Heart left ventricle (tissue), 16 donors: ENCODE data around the gene ABCA7. TPM values are rescaled to one million over a fixed set of nuclear protein-coding genes. Genes with fewer than 3 reads are reported as not detected.
A peak's percentile ranks its signal among the peaks of the same experiment; 100 is the strongest.

Experiments
- ATAC-seq, 4 donors: fragments of 200-7000 bp; cut with Tn5 transposase; one replicate each; pipeline ENCODE4 v1.9.1; 2020 to 2022; ENCODE audit warnings: moderate library complexity in 4 of 4, mild to moderate bottlenecking in 3 of 4, moderate number of reproducible peaks in 1 of 4
- DNase-seq, 5 donors: peaks; one replicate each; pipeline ENCODE4 v3.0.0-alpha.2; 2020
- H3K27ac ChIP-seq, 12 donors: fragments of 200-600 bp; sonication (generic) in 4 of 12; one replicate each; pipeline versions ENCODE4 v1.5.0 to v1.8.0; 2016 to 2022; ENCODE audit warnings: mild to moderate bottlenecking in 2 of 12
- H3K27me3 ChIP-seq, 9 donors: fragments of 200-600 bp; sonication (generic) in 2 of 9; one replicate each; pipeline versions ENCODE4 v1.5.1 to v1.8.0; 2016 to 2022; ENCODE audit warnings: mild to moderate bottlenecking in 3 of 9
- H3K36me3 ChIP-seq, 9 donors: fragments of 200-600 bp; sonication (generic) in 2 of 9; one replicate each; pipeline versions ENCODE4 v1.5.0 to v1.8.0; 2018 to 2022; ENCODE audit warnings: mild to moderate bottlenecking in 2 of 9
- H3K4me1 ChIP-seq, 12 donors: fragments of 200-600 bp; sonication (generic) in 4 of 12; one replicate each; pipeline versions ENCODE4 v1.5.0 to v1.8.0; 2016 to 2022; ENCODE audit warnings: mild to moderate bottlenecking in 3 of 12
- H3K4me3 ChIP-seq, 12 donors: fragments of 200-600 bp; sonication (generic) in 4 of 12; one replicate each; pipeline versions ENCODE4 v1.5.0 to v1.8.0; 2017 to 2022; ENCODE audit warnings: mild to moderate bottlenecking in 9 of 12, moderate library complexity in 4 of 12
- H3K9me3 ChIP-seq, 12 donors: fragments of 200-600 bp; sonication (generic) in 4 of 12; one replicate each; pipeline versions ENCODE4 v1.5.0 to v1.8.0; 2016 to 2022; ENCODE audit warnings: mild to moderate bottlenecking in 1 of 12
- CTCF ChIP-seq, 12 donors: fragments of 200-600 bp; sonication (generic) in 4 of 12; IDR thresholded peaks; one replicate each; pipeline versions ENCODE4 v1.5.0 to v1.8.0; 2018 to 2022; ENCODE audit warnings: antibody characterized with exemption in 12 of 12, mild to moderate bottlenecking in 5 of 12
- POLR2A ChIP-seq, 2 donors: fragments of 450-650 bp; IDR thresholded peaks; one replicate each; pipeline ENCODE4 v1.6.1; 2017; ENCODE audit warnings: antibody characterized with exemption in 2 of 2, mild to moderate bottlenecking in 2 of 2, moderate library complexity in 2 of 2
- WGBS, 4 donors: extraction: QIAGEN DNeasy Blood & Tissue Kit in 2 of 4; methylation state at CpG; one replicate each; pipeline versions ENCODE4 v1.1.5 to v1.1.7; 2013 to 2018; 5-methylcytosine and 5-hydroxymethylcytosine counted together
- intact Hi-C, 10 donors: fragments of 100-400 bp; cut with DNase I; formaldehyde crosslinking; loops; one replicate each; pipeline versions ENCODE4 v1.11.1 to v1.14.2; 2022
- polyA plus RNA-seq, 2 donors: library from polyadenylated mRNA; stranded (reverse); fragments of 200-250 nt; gene quantifications; one replicate each; pipeline ENCODE4 v1.2.3, GENCODE V29; 2013
- total RNA-seq, 9 donors: library from RNA; depleted of rRNA in 2 of 9; stranded (reverse); fragments of >200 nt in 2 of 9; fragmentation: NEBNext Ultra II Directional in 3 of 9; extraction: Animal tissue kit (Norgen Biotek cat#: 25700) in 3 of 9; gene quantifications; one replicate each; pipeline versions ENCODE4 v1.1.0 to v1.2.4, GENCODE V29; 2016 to 2023
- donor health status: ischemic (EF 13 %, LVEDD 7.1; RV severe dilation, severe dysfunction).
- donor health status: healthy with polysubstance abuse.
- donor health status: DM: no; HTN: yes; CAD: no.
- donor health status: DM: no; HTN: no; CAD: no.
- donor health status: ischemic (EF 25% LVEDD 6.9; RV normal size, moderate dysfunction).
- donor health status: ischemic (EF 25% LVEDD 5.7; RV mildly dilated, moderate dysfunction).
- donor health status: healthy.
- donor health status: DM: yes; HTN: yes; CAD: no.
- donor health status: ischemic (EF 35%, LVEDD 5.7; RV mildly dilated, moderate dysfunction).
- donor health status: nonischemic (EF 11% LVEDD 7.7; RV severe dilation, severe dysfunction).
- donor health status: DM: yes; HTN: yes; CAD: no.
- donor health status: PGD.
- donor health status: ischemic (EF 29% LVEDD 5.4; RV normal size, mild dysfunction).
- donor health status: nonischemic (EF 23%, LVEDD 6.1; RV moderate dilation, normal function).

ABCA7 gene
- total and polyA plus RNA-seq, 11 donors = 2.9 to 12.4 (median 8.8) TPM

- Histone ChIP-seq H3K4me1 (peaks cover 3 to 53% (median 22%) of the 10 kb centered on the region in 12 donors), H3K36me3 (peaks cover 0 to 32% (median 16%) of the 10 kb centered on the region in 9 donors), H3K27me3 (no peaks in the 10 kb centered on the region), H3K4me3 (peak overlapping the region in 9 of 12 donors; percentile 51 to 82 (median 68)), H3K9me3 (no peaks in the 10 kb centered on the region), H3K27ac (peak overlapping the region in 7 of 12 donors; percentile 23 to 92 (median 56))
- WGBS, 4 donors = 60 to 67% (median 63%) methylated on average over 22 of the region's 22 CpGs
- TF ChIP-seq CTCF (IDR thresholded peaks at IDR 0.05) = no peak
- no peak for TF ChIP-seq POLR2A (IDR thresholded peaks at IDR 0.05)
- intact Hi-C loops = loop anchor here in 1 of 10 donors (10.0 kb wide), 1 partner anchor 46 kb away; no protein-coding TSS in a partner anchor
- DNase-seq (no peak), ATAC-seq (no peak)
Measured at GRCh38 chr19:1038978-1039645, 795 bp upstream of the ABCA7 start.

- H3K4me1 ChIP-seq = peaks cover 3 to 53% (median 22%) of the 10 kb centered on the region in 12 donors
- peak overlapping the region in 7 of 12 donors; percentile 21 to 75 (median 47) for H3K27ac ChIP-seq
- no peak for TF ChIP-seq POLR2A (IDR thresholded peaks at IDR 0.05)
- no peak for TF ChIP-seq CTCF (IDR thresholded peaks at IDR 0.05)
- no peaks in the 10 kb centered on the region for H3K9me3 ChIP-seq
- no peaks in the 10 kb centered on the region for H3K27me3 ChIP-seq
- H3K36me3 ChIP-seq = peaks cover 0 to 26% (median 16%) of the 10 kb centered on the region in 9 donors
- peak overlapping the region; percentile 25 to 82 (median 62) for H3K4me3 ChIP-seq
- DNase-seq (peak; percentile 90 to 95 (median 94)), ATAC-seq (peak; percentile 68 to 78 (median 72))
- intact Hi-C loops = loop anchor here in 2 of 10 donors (5.0 kb wide), 2 partner anchors 52 to 57 kb away; partner anchors contain the start of gene POLR2E (in 1 of the 2)
- WGBS, 4 donors = 2 to 5% (median 3%) methylated on average over 16 to 27 of the region's 27 CpGs
Measured at GRCh38 chr19:1040476-1041271, 767 bp downstream of the ABCA7 start.

- H3K4me3 ChIP-seq = peak overlapping the region in 11 of 12 donors; percentile 32 to 82 (median 63)
- 1 to 38% (median 37%) methylated on average over 13 to 26 of the region's 26 CpGs for WGBS, 4 donors
- peaks cover 3 to 53% (median 22%) of the 10 kb centered on the region in 12 donors for H3K4me1 ChIP-seq
- no peaks in the 10 kb centered on the region for H3K27me3 ChIP-seq
- no peaks in the 10 kb centered on the region for H3K9me3 ChIP-seq
- no peak for TF ChIP-seq CTCF (IDR thresholded peaks at IDR 0.05)
- TF ChIP-seq POLR2A (IDR thresholded peaks at IDR 0.05) = no peak
- ATAC-seq (no peak), DNase-seq (no peak)
- peak overlapping the region in 1 of 12 donors; percentile 21 for H3K27ac ChIP-seq
- intact Hi-C loops = loop anchor here in 2 of 10 donors (5.0 kb wide), 2 partner anchors 51 to 56 kb away; partner anchors contain the start of gene POLR2E (in 1 of the 2)
- peaks cover 0 to 21% (median 10%) of the 10 kb centered on the region in 9 donors for H3K36me3 ChIP-seq
Measured at GRCh38 chr19:1041272-1041834, 1.4 kb downstream of the ABCA7 start.
